ENCODE data around the gene GANC. TPM values are rescaled to one million over a fixed set of nuclear protein-coding genes. Genes with fewer than 3 reads are reported as not detected.

The GANC gene
- total RNA-seq, 1 experiment from 2014 or later, result 12.6 TPM

DNA sequence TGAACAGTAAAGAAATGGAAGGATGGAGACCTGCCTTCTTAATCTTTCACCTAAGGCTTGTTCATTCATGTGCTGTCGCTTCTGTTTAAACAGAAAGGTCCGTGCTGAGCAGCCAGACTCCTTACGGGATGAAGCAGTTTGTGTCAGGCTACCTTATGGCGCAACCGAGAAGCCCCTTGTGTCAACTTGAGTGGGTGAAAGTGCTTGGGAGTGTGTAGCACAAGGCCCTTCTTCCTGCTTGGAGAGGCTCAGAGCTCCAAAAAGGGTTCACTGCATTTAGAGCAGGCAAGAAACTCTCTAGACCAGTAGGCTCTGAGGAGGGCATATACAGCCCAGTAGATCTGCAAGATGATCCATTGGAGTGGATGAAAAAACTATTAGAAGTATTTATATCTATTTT, 102.3 kb downstream of the GANC start:
- Mint-ChIP-seq H3K4me1 (ENCODE audit: low read depth, unreplicated experiment) (no peaks in the 10 kb centered on the region), H3K9me3 (ENCODE audit: unreplicated experiment) (peaks cover 16% of the 10 kb centered on the region), H3K27me3 (ENCODE audit: insufficient read depth, unreplicated experiment) (no peaks in the 10 kb centered on the region), H3K36me3 (ENCODE audit: insufficient read depth, unreplicated experiment) (no peaks in the 10 kb centered on the region), H3K27ac (ENCODE audit: unreplicated experiment) (no peak overlapping the region), H3K4me3 (ENCODE audit: unreplicated experiment) (no peak overlapping the region)
- POLR2A ChIA-PET, result no interaction called here
- H3K4me3 ChIP-seq (ENCODE audit: low read depth, low read length), result no peak overlapping the region
- intact Hi-C loops (cut with micrococcal nuclease; ENCODE audit: unreplicated experiment), result no loop called here
- DNase-seq, result no peak
- peaks cover 3% of the 10 kb centered on the region; the same call in 1 of the 2 replicates for H3K9me3 ChIP-seq
- no peaks in the 10 kb centered on the region for H3K36me3 ChIP-seq (ENCODE audit: control insufficient read depth, insufficient read depth, low read length)
- TF ChIP-seq CTCF (IDR thresholded peaks at IDR 0.05; ENCODE audit: insufficient read depth in 1 of 2, low read depth in 1 of 2, low read length in 1 of 2, severe bottlenecking in 1 of 2, unreplicated experiment in 1 of 2), result no peak
- CTCF ChIA-PET, result no interaction called here
- no TSS peak for BruUV-seq (replicated peaks)
- H3K27me3 ChIP-seq (replicated peaks; ENCODE audit: control insufficient read depth, insufficient read depth, low read length), result no peaks in the 10 kb centered on the region
- no peaks in the 10 kb centered on the region for H3K4me1 ChIP-seq

- no peak overlapping the region for H3K4me3 ChIP-seq (ENCODE audit: low read depth, low read length)
- CTCF ChIA-PET, result no interaction called here
- intact Hi-C loops (cut with micrococcal nuclease; ENCODE audit: unreplicated experiment), result no loop called here
- Mint-ChIP-seq H3K9me3 (ENCODE audit: unreplicated experiment) (peaks cover 16% of the 10 kb centered on the region), H3K4me3 (ENCODE audit: unreplicated experiment) (no peak overlapping the region), H3K27me3 (ENCODE audit: insufficient read depth, unreplicated experiment) (no peaks in the 10 kb centered on the region), H3K36me3 (ENCODE audit: insufficient read depth, unreplicated experiment) (no peaks in the 10 kb centered on the region), H3K27ac (ENCODE audit: unreplicated experiment) (no peak overlapping the region), H3K4me1 (ENCODE audit: low read depth, unreplicated experiment) (no peaks in the 10 kb centered on the region)
- H3K4me1 ChIP-seq, result no peaks in the 10 kb centered on the region
- POLR2A ChIA-PET, result no interaction called here
- no peak for DNase-seq
- BruUV-seq (replicated peaks), result no TSS peak
- H3K9me3 ChIP-seq, result peaks cover 3% of the 10 kb centered on the region; the same call in 1 of the 2 replicates
- no peak for TF ChIP-seq CTCF (IDR thresholded peaks at IDR 0.05; ENCODE audit: insufficient read depth in 1 of 2, low read depth in 1 of 2, low read length in 1 of 2, severe bottlenecking in 1 of 2, unreplicated experiment in 1 of 2)
- H3K27me3 ChIP-seq (replicated peaks; ENCODE audit: control insufficient read depth, insufficient read depth, low read length), result no peaks in the 10 kb centered on the region
- no peaks in the 10 kb centered on the region for H3K36me3 ChIP-seq (ENCODE audit: control insufficient read depth, insufficient read depth, low read length)
Measured at GRCh38 chr15:42375941-42376340, 102.9 kb downstream of the GANC start.

- no peaks in the 10 kb centered on the region for H3K27me3 ChIP-seq (replicated peaks; ENCODE audit: control insufficient read depth, insufficient read depth, low read length)
- no TSS peak for BruUV-seq (replicated peaks)
- ChIA-PET POLR2A (no interaction called here), CTCF (no interaction called here)
- Mint-ChIP-seq H3K9me3 (ENCODE audit: unreplicated experiment) (peaks cover 16% of the 10 kb centered on the region), H3K36me3 (ENCODE audit: insufficient read depth, unreplicated experiment) (no peaks in the 10 kb centered on the region), H3K4me1 (ENCODE audit: low read depth, unreplicated experiment) (no peaks in the 10 kb centered on the region), H3K27ac (ENCODE audit: unreplicated experiment) (no peak overlapping the region), H3K27me3 (ENCODE audit: insufficient read depth, unreplicated experiment) (no peaks in the 10 kb centered on the region), H3K4me3 (ENCODE audit: unreplicated experiment) (no peak overlapping the region)
- peaks cover 3% of the 10 kb centered on the region; the same call in 1 of the 2 replicates for H3K9me3 ChIP-seq
- H3K4me1 ChIP-seq, result no peaks in the 10 kb centered on the region
- no peak overlapping the region for H3K4me3 ChIP-seq (ENCODE audit: low read depth, low read length)
- H3K36me3 ChIP-seq (ENCODE audit: control insufficient read depth, insufficient read depth, low read length), result no peaks in the 10 kb centered on the region
- no peak for DNase-seq
- intact Hi-C loops (cut with micrococcal nuclease; ENCODE audit: unreplicated experiment), result no loop called here
- TF ChIP-seq CTCF (IDR thresholded peaks at IDR 0.05; ENCODE audit: insufficient read depth in 1 of 2, low read depth in 1 of 2, low read length in 1 of 2, severe bottlenecking in 1 of 2, unreplicated experiment in 1 of 2), result no peak
Measured at GRCh38 chr15:42378011-42378410, 105.0 kb downstream of the GANC start.
